Tibial artery (tissue), 4 donors: ENCODE measurements around the gene KIAA0513.
A peak's percentile ranks its signal among the peaks of the same experiment; 100 is the strongest.

Experiments
- DNase-seq, 2 donors: peaks; one replicate each; pipeline ENCODE4 v3.0.0-alpha.2; 2019
- H3K27ac ChIP-seq, 2 donors: fragments of 200-600 bp; sonication (generic) in 1 of 2; 1 replicate in 1 of 2; 2 replicates in 1 of 2; pipeline ENCODE4 v1.5.1; 2018 to 2019; ENCODE audit warnings: mild to moderate bottlenecking in 1 of 2
- H3K27me3 ChIP-seq, 2 donors: fragments of 200-600 bp; sonication (generic) in 1 of 2; one replicate each; pipeline versions ENCODE4 v1.5.1 to v1.6.0; 2016 to 2019
- H3K36me3 ChIP-seq, 3 donors: fragments of 200-600 bp; sonication (generic) in 2 of 3; one replicate each; pipeline ENCODE4 v1.5.1; 2016 to 2019; ENCODE audit warnings: mild to moderate bottlenecking in 2 of 3
- H3K4me1 ChIP-seq, 4 donors: fragments of 200-600 bp; sonication (generic) in 2 of 4; 1 replicate in 3 of 4; 2 replicates in 1 of 4; pipeline ENCODE4 v1.5.1; 2016 to 2019
- H3K4me3 ChIP-seq, 2 donors: fragments of 200-600 bp; sonication (generic) in 1 of 2; 1 replicate in 1 of 2; 2 replicates in 1 of 2; pipeline ENCODE4 v1.5.1; 2018 to 2019; ENCODE audit warnings: mild to moderate bottlenecking in 2 of 2
- H3K9me3 ChIP-seq, 3 donors: fragments of 200-600 bp; sonication (generic) in 1 of 3; one replicate each; pipeline ENCODE4 v1.5.1; 2016 to 2019
- intact Hi-C: fragments of 100-400 bp; cut with DNase I; formaldehyde crosslinking; loops from one replicate; pipeline ENCODE4 v1.15.0; 2023; ENCODE audit warnings: low total_unique reads
- TF ChIP-seq, protein P1 (sequence below), 2 experiments: fragments of 200-600 bp in 1 of 2; fragments of 450-650 bp in 1 of 2; IDR thresholded peaks; one replicate each; pipeline ENCODE4 v1.5.1; 2017 to 2019; ENCODE audit warnings: antibody characterized with exemption in 2 of 2, mild to moderate bottlenecking in 1 of 2, moderate library complexity in 1 of 2

Gene KIAA0513, protein sequence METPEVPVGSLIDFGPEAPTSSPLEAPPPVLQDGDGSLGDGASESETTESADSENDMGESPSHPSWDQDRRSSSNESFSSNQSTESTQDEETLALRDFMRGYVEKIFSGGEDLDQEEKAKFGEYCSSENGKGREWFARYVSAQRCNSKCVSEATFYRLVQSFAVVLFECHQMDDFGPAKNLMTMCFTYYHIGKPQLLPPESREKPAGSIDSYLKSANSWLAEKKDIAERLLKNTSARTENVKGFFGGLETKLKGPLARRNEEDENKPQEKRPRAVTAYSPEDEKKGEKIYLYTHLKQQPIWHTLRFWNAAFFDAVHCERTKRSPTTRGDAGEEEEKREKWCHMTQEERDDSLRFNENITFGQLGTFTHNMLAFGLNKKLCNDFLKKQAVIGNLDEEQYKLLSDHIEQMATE

DNA sequence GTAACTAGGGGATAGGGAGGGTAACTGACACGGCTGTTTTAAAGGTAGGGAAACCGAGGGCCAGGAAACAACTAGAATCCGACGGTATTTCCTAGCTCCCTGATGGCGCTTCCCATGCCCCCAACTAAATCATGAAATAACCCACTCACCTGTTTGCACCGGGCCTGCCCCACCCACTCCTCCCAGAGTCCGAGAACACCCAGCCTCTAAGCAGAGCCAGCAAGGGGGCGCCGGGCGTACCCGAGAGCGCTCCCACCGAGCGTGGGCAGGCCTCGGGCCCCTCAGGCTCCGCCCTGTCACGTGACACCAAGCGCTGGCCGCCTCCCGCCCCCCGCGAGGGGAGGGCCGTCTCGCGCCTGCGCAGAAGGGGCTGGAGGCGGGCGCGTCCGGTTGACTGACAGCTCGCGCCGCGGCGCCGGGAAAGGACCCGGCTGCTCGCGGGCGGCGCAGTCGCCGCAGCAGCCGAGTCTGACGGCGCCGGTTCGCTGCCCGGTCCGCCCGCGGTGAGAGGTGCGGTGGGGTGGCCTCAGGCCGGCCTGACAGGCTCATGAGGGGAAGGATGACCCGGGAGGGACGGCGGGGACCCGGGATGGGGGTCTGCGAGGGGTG lies at the start of gene KIAA0513:
TSS of gene KIAA0513 (plus strand) at position 447 of the 609 bp plus-strand sequence. CDS start 39,277 bp downstream, outside the sequence.
- peak; percentile 91 to 95 for DNase-seq
- intact Hi-C loops, result loop anchor here (5.0 kb wide), 1 partner anchor 730 kb away; no protein-coding TSS in a partner anchor

DNA sequence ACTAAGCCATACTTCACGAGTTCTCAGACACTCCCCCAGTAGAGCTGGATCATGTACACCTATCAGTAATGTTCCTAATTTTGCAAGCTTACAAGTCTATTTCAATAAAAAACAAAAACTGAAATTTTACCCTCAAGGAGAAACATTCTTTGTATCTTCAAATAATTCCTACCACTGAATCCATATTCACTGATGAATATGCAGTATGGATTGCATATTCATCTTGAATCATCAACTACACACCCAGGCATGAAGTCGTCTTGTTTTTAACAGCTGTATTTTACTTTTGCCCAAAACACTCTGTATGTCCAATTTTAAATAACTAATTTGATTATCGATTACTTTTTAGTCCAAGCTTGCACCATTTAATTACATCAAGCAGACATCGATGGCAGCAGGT lies 48.1 kb upstream of the KIAA0513 start:
- no peak overlapping the region for H3K27ac ChIP-seq
- H3K9me3 ChIP-seq, result no peaks in the 10 kb centered on the region
- H3K36me3 ChIP-seq, result peaks cover 72 to 84% (median 73%) of the 10 kb centered on the region in 3 donors
- no peak for DNase-seq
- no peak overlapping the region for H3K4me3 ChIP-seq
- peaks cover 0 to 14% (median 5%) of the 10 kb centered on the region in 4 donors for H3K4me1 ChIP-seq
- TF ChIP-seq, protein P1, sequence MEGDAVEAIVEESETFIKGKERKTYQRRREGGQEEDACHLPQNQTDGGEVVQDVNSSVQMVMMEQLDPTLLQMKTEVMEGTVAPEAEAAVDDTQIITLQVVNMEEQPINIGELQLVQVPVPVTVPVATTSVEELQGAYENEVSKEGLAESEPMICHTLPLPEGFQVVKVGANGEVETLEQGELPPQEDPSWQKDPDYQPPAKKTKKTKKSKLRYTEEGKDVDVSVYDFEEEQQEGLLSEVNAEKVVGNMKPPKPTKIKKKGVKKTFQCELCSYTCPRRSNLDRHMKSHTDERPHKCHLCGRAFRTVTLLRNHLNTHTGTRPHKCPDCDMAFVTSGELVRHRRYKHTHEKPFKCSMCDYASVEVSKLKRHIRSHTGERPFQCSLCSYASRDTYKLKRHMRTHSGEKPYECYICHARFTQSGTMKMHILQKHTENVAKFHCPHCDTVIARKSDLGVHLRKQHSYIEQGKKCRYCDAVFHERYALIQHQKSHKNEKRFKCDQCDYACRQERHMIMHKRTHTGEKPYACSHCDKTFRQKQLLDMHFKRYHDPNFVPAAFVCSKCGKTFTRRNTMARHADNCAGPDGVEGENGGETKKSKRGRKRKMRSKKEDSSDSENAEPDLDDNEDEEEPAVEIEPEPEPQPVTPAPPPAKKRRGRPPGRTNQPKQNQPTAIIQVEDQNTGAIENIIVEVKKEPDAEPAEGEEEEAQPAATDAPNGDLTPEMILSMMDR (IDR thresholded peaks at IDR 0.05), result no peak
- intact Hi-C loops, result no loop called here
- H3K27me3 ChIP-seq, result no peaks in the 10 kb centered on the region

More for the DNA sequence above, at the start of gene KIAA0513:
- H3K36me3 ChIP-seq, result no peaks in the 10 kb centered on the region
- no peaks in the 10 kb centered on the region for H3K9me3 ChIP-seq
- no peaks in the 10 kb centered on the region for H3K27me3 ChIP-seq
- H3K4me1 ChIP-seq, result peaks cover 0 to 33% (median 20%) of the 10 kb centered on the region in 4 donors
- TF ChIP-seq, protein P1 (IDR thresholded peaks at IDR 0.05), result peak in 1 of 2 experiments; percentile 21
- H3K27ac ChIP-seq, result peak within 1 kb of the TSS; percentile 73 to 86
- peak within 1 kb of the TSS; percentile 64 to 79 for H3K4me3 ChIP-seq

DNA sequence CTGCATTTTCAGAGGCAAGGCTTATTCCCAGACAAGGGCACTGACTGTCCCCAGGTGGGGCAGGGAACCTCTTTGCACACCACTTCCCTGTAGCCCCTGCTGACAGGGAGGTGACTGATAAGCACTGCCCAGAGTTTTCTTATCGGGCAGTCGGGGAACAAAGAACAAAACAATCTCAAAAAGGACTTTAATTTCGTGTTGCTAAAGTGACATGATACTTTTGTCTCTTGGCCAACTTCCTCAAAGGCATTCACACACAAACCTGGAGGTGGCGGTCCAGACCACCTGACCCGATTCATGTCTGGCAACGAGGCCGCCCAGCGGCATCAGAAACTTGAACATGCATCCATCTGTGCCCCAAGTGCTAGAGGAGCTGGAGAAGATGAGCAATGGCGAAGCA lies 45.2 kb upstream of the KIAA0513 start:
- Histone ChIP-seq H3K27ac (no peak overlapping the region), H3K36me3 (peaks cover 53 to 79% (median 55%) of the 10 kb centered on the region in 3 donors), H3K4me1 (peaks cover 0 to 21% (median 7%) of the 10 kb centered on the region in 4 donors), H3K27me3 (no peaks in the 10 kb centered on the region), H3K4me3 (no peak overlapping the region), H3K9me3 (no peaks in the 10 kb centered on the region)
- TF ChIP-seq, protein P1 (IDR thresholded peaks at IDR 0.05), result no peak
- intact Hi-C loops, result no loop called here
- DNase-seq, result no peak

DNA sequence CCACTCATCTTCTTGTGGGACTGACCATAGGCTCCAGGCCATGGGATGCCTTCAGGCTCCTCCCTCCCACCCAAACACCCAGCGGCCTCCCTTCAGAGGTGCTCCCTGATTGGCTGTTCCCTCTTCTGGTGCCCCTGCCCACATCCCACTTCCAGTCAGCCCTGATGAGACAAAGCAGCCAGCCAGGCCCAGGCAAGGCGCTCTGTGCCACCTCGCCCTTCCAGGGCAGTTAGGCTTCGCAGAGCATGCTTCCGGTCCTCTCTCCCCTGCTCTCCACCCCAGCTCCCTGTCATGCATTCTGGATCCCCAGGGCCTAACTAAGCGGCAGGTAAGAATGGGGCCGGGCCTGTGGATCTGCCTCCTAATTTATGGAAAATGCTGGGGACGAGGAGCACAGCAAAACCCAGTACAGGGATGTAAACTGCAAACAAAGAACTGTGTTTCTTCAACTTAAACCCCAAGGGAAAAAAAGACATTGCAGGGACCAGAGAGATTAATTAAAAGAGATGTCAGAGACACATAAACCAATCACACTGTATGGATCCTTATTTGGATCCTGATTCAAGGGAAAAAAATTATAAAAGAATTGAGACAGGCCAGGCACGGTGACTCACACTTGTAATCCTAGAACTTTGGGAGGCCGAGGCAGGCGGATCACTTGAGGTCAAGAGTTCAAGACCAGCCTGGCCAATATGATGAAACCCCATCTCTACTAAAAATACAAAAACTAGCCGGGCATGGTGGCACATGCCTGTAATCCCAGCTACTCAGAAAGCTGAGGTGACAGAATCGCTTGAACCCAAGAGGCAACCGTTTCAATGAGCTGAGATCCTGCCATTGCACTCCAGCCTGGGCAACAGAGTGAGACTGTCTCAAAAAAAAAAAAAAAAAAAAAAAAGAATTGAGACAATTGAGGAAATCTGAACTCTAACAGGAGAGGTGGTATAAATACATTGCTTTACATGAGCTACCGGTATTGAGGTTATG lies 42.2 kb upstream of the KIAA0513 start:
- Histone ChIP-seq H3K4me3 (no peak overlapping the region), H3K36me3 (peaks cover 57 to 88% (median 58%) of the 10 kb centered on the region in 3 donors), H3K9me3 (no peaks in the 10 kb centered on the region), H3K27ac (peak overlapping the region; percentile 7 to 53), H3K27me3 (no peaks in the 10 kb centered on the region), H3K4me1 (peaks cover 0 to 17% (median 5%) of the 10 kb centered on the region in 4 donors)
- DNase-seq, result peak in 1 of 2 donors; percentile 82
- TF ChIP-seq, protein P1 (IDR thresholded peaks at IDR 0.05), result no peak
- intact Hi-C loops, result no loop called here

DNA sequence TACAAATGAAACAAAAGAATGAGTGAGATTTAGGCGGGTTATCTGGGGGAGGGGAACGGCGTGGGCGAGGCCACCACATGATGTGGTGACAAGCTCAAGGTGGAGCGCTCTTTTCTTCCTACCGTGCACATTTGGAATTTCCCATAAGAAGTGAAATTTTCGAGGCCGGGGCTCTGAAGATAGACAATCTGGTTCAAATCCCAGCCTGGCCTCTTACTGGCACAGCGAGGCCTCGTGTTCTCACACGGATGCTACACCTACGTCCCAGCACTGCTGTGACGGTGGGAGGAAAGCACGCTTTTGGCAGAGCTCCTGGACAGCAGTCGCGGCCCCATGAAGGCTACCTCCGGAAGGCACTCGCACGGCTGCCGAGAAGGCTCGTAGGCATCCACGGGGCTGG lies 41.5 kb upstream of the KIAA0513 start:
- Histone ChIP-seq H3K4me3 (no peak overlapping the region), H3K27ac (peak overlapping the region in 1 of 2 donors; percentile 13), H3K27me3 (no peaks in the 10 kb centered on the region), H3K36me3 (peaks cover 52 to 86% (median 53%) of the 10 kb centered on the region in 3 donors), H3K4me1 (peaks cover 0 to 17% (median 5%) of the 10 kb centered on the region in 4 donors), H3K9me3 (no peaks in the 10 kb centered on the region)
- intact Hi-C loops, result no loop called here
- no peak for DNase-seq
- TF ChIP-seq, protein P1 (IDR thresholded peaks at IDR 0.05), result no peak
